Endothelial cell of umbilical vein (primary cell): Measurements from ENCODE around the gene NSA2. TPM values are rescaled to one million over a fixed set of nuclear protein-coding genes. Genes with fewer than 3 reads are reported as not detected.

ENCODE experiments used
- BruUV-seq: library from RNA; stranded (reverse); fragments of 400-500 nt; replicated peaks from 2 replicates; lab custom pipeline; 2021; lab: Mats Ljungman, UMichigan
- CTCF ChIA-PET: fragments of 300-600, 350-600 bp; sonication (Branson Sonifier 250); formaldehyde crosslinking; loops from one replicate; lab custom pipeline; 2021; ENCODE audit warnings: antibody characterized with exemption, inconsistent platforms; lab: Charles Lee
- POLR2A ChIA-PET: fragments of 300-600, 350-600 bp; sonication (Branson Sonifier 250); formaldehyde crosslinking; loops from one replicate; lab custom pipeline; 2021; ENCODE audit warnings: antibody characterized with exemption, inconsistent platforms; lab: Charles Lee
- DNase-seq: peaks from one replicate; pipeline ENCODE4 v3.0.0-alpha.2; 2011; ENCODE audit warnings: low read depth, low spot score
- FAIRE-seq: peaks from 2 replicates; lab custom pipeline; 2011; peaks lifted over from hg19 to GRCh38; lab: Jason Lieb, UNC
- H2AFZ ChIP-seq: 2 replicates; pipeline ENCODE4 v1.6.0; 2012; ENCODE audit warnings: low read depth, low read length, control low read depth, inconsistent platforms
- H3K27ac ChIP-seq: 2 replicates; pipeline ENCODE4 v1.5.1; 2011; ENCODE audit warnings: low read depth, mild to moderate bottlenecking, control low read depth, low read length, moderate library complexity; ENCODE audit not compliant: insufficient read depth
- H3K27me3 ChIP-seq, 2 experiments: 2 replicates each; pipeline versions ENCODE4 v1.6.0 to v1.6.1; 2011; ENCODE audit warnings: low read length in 2 of 2, mixed read lengths in 1 of 2; ENCODE audit not compliant: control insufficient read depth in 2 of 2, insufficient read depth in 2 of 2
- H3K36me3 ChIP-seq, 2 experiments: 2 replicates in 1 of 2; 3 replicates in 1 of 2; pipeline ENCODE4 v1.5.1; 2011; ENCODE audit warnings: low read length in 2 of 2, mild to moderate bottlenecking in 1 of 2, moderate library complexity in 1 of 2; ENCODE audit not compliant: control insufficient read depth in 2 of 2, insufficient read depth in 2 of 2; ENCODE audit errors: extremely low read depth in 1 of 2
- H3K4me1 ChIP-seq: 3 replicates; pipeline ENCODE4 v1.5.1; 2011; ENCODE audit warnings: mild to moderate bottlenecking, low read length; ENCODE audit not compliant: control insufficient read depth, insufficient read depth; ENCODE audit errors: extremely low read depth
- H3K4me2 ChIP-seq: 2 replicates; pipeline ENCODE4 v1.6.1; 2011; ENCODE audit warnings: low read length, control low read depth, mixed read lengths; ENCODE audit not compliant: insufficient read depth
- H3K4me3 ChIP-seq, 3 experiments: fragments of 200-600 bp in 1 of 3; sonication (generic), shearing (Covaris generic) in 1 of 3; replicated peaks in 1 of 3; 2 replicates each; pipeline ENCODE4 v1.5.1; 2011 to 2016; ENCODE audit warnings: control low read depth in 3 of 3, low read length in 3 of 3, mild to moderate bottlenecking in 2 of 3, inconsistent platforms in 1 of 3, low read depth in 1 of 3, moderate library complexity in 1 of 3; ENCODE audit not compliant: insufficient read depth in 1 of 3
- H3K79me2 ChIP-seq: 2 replicates; pipeline ENCODE4 v1.6.0; 2012; ENCODE audit warnings: low read length, inconsistent platforms; ENCODE audit not compliant: control insufficient read depth, insufficient read depth
- H3K9ac ChIP-seq: replicated peaks from 2 replicates; pipeline ENCODE3; 2011; ENCODE audit warnings: low read length, control low read depth; ENCODE audit not compliant: insufficient read depth; ENCODE audit errors: extremely low read depth
- H3K9me1 ChIP-seq: replicated peaks from 3 replicates; pipeline ENCODE4 v1.6.0; 2011; ENCODE audit warnings: mild to moderate bottlenecking, low read length; ENCODE audit not compliant: control insufficient read depth, insufficient read depth; ENCODE audit errors: extremely low read depth
- H3K9me3 ChIP-seq: replicated peaks from 2 replicates; pipeline ENCODE4 v1.5.1; 2012; ENCODE audit warnings: low read length, inconsistent platforms; ENCODE audit not compliant: control insufficient read depth, insufficient read depth
- H4K20me1 ChIP-seq: replicated peaks from 2 replicates; pipeline ENCODE3; 2011; ENCODE audit warnings: mild to moderate bottlenecking, low read length; ENCODE audit not compliant: control insufficient read depth, insufficient read depth; ENCODE audit errors: extremely low read depth
- EZH2 ChIP-seq: IDR thresholded peaks from 2 replicates; pipeline ENCODE4 v1.6.1; 2012; ENCODE audit warnings: borderline replicate concordance, low read depth, mild to moderate bottlenecking, moderate library complexity, low read length, inconsistent platforms; ENCODE audit not compliant: severe bottlenecking
- FOS ChIP-seq: IDR thresholded peaks from 2 replicates; pipeline ENCODE4 v1.6.1; 2011; ENCODE audit warnings: mild to moderate bottlenecking, low read length, moderate library complexity, borderline replicate concordance; ENCODE audit not compliant: insufficient read depth
- GATA2 ChIP-seq: IDR thresholded peaks from 2 replicates; pipeline ENCODE4 v1.7.0; 2011; ENCODE audit warnings: low read depth, mild to moderate bottlenecking, moderate library complexity, mixed read lengths, low read length; ENCODE audit not compliant: insufficient read length, insufficient read depth
- JUN ChIP-seq: IDR thresholded peaks from 2 replicates; pipeline ENCODE4 v1.6.1; 2011; ENCODE audit warnings: borderline replicate concordance, low read depth; ENCODE audit not compliant: insufficient read length, insufficient read depth
- MYC ChIP-seq: IDR thresholded peaks from one replicate; pipeline ENCODE4 v1.6.1; 2011; ENCODE audit warnings: mild to moderate bottlenecking, low read depth, low read length
- POLR2A ChIP-seq: IDR thresholded peaks from 2 replicates; pipeline ENCODE4 v1.6.1; 2012; ENCODE audit warnings: low read depth, mild to moderate bottlenecking, control low read depth, low read length
- POLR2AphosphoS5 ChIP-seq: IDR thresholded peaks from 2 replicates; pipeline ENCODE4 v1.6.1; 2012; ENCODE audit warnings: low read depth, mild to moderate bottlenecking, control low read depth, low read length, moderate library complexity; ENCODE audit not compliant: insufficient read depth
- dilution Hi-C: fragments of 300-500 bp; cut with MboI; formaldehyde crosslinking; loops from one replicate; pipeline ENCODE4 v1.15.0; 2019; ENCODE audit warnings: low sequenced_read_pairs; ENCODE audit not compliant: extremely low pct_ligation_motif_present
- intact Hi-C: fragments of 100-400 bp; cut with micrococcal nuclease; formaldehyde crosslinking; loops from one replicate; pipeline ENCODE4 v1.10.0; 2022
- polyA plus RNA-seq, 4 experiments: library from polyadenylated mRNA; depleted of rRNA in 3 of 4; stranded (reverse) in 3 of 4; unstranded in 1 of 4; fragments of >200 nt; gene quantifications; 2 replicates each; pipeline versions ENCODE4 v1.2.1 to v1.2.3, GENCODE V29; 2011 to 2012; ENCODE audit warnings: missing spikeins in 1 of 4
- total RNA-seq: library from RNA; stranded (reverse); gene quantifications from 2 replicates; pipeline ENCODE4 v1.2.3, GENCODE V29; 2021
- TF ChIP-seq, protein P1 (sequence below): IDR thresholded peaks from 2 replicates; pipeline ENCODE4 v1.6.1; 2011; ENCODE audit not compliant: insufficient read depth, insufficient read length
- TF ChIP-seq, protein P2 (sequence below), 2 donors: IDR thresholded peaks; 1 replicate in 1 of 2; 2 replicates in 1 of 2; pipeline ENCODE4 v1.5.1; 2011; ENCODE audit warnings: low read length in 2 of 2, mild to moderate bottlenecking in 2 of 2, moderate library complexity in 2 of 2, control low read depth in 1 of 2, inconsistent platforms in 1 of 2, low read depth in 1 of 2; ENCODE audit not compliant: insufficient read depth in 1 of 2; ENCODE audit errors: extremely low read depth in 1 of 2

Gene NSA2
- total and polyA plus RNA-seq, 2 donors (not counting 3 experiments of a cell fraction or from before 2014, with no cell fraction given), result 20.7 to 73.8 TPM

DNA sequence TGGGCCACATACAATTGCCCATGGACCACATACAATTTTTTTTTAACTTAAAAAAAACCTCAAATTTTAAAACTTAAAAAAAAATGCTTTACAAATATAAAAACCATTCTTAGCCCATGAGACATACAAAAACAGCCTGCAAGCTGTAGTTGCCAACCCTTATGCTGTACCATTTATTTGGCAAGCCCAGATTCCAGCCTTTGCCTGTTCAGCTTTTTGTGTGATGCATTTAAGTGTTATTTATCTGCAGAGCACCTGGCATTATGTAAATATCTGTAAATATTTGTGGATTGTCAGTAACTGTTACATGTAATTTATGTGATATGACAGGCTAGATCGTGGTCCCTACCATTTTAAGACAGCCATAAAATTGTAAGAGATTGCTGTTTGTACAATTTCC is 49.5 kb upstream of the NSA2 start:
- Histone ChIP-seq H3K4me3 (no peak overlapping the region), H3K79me2 (no peaks in the 10 kb centered on the region), H3K4me2 (no peak overlapping the region), H3K4me1 (peaks cover 10% of the 10 kb centered on the region), H3K9me1 (no peaks in the 10 kb centered on the region), H2AFZ (no peak overlapping the region), H3K27me3 (no peaks in the 10 kb centered on the region), H4K20me1 (no peaks in the 10 kb centered on the region), H3K27ac (no peak overlapping the region), H3K36me3 (peaks cover 2 to 16% of the 10 kb centered on the region in 2 experiments), H3K9ac (no peak overlapping the region), H3K9me3 (no peaks in the 10 kb centered on the region)
- BruUV-seq, result no TSS peak
- dilution Hi-C loops, result no loop called here
- no peak for FAIRE-seq
- ChIA-PET CTCF (interaction anchor here (0.9 to 1.9 kb wide), 3 partner anchors 22 to 44 kb away, joined by 4 to 5 read pairs (median 5); no protein-coding TSS in a partner anchor), POLR2A (no interaction called here)
- no peak for TF ChIP-seq POLR2AphosphoS5
- no peak for TF ChIP-seq JUN
- no peak for TF ChIP-seq MYC
- TF ChIP-seq, protein P1, sequence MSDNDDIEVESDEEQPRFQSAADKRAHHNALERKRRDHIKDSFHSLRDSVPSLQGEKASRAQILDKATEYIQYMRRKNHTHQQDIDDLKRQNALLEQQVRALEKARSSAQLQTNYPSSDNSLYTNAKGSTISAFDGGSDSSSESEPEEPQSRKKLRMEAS, result no peak
- TF ChIP-seq FOS, result no peak
- TF ChIP-seq, protein P2, sequence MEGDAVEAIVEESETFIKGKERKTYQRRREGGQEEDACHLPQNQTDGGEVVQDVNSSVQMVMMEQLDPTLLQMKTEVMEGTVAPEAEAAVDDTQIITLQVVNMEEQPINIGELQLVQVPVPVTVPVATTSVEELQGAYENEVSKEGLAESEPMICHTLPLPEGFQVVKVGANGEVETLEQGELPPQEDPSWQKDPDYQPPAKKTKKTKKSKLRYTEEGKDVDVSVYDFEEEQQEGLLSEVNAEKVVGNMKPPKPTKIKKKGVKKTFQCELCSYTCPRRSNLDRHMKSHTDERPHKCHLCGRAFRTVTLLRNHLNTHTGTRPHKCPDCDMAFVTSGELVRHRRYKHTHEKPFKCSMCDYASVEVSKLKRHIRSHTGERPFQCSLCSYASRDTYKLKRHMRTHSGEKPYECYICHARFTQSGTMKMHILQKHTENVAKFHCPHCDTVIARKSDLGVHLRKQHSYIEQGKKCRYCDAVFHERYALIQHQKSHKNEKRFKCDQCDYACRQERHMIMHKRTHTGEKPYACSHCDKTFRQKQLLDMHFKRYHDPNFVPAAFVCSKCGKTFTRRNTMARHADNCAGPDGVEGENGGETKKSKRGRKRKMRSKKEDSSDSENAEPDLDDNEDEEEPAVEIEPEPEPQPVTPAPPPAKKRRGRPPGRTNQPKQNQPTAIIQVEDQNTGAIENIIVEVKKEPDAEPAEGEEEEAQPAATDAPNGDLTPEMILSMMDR (IDR thresholded peaks at IDR 0.05; ENCODE audit: extremely low read depth in 1 of 2, insufficient read depth in 1 of 2, low read depth in 1 of 2, low read length in 2 of 2), result no peak
- TF ChIP-seq POLR2A, result no peak
- TF ChIP-seq GATA2, result no peak
- no peak for TF ChIP-seq EZH2
- intact Hi-C loops, result no loop called here
- no peak for DNase-seq
